ENCODE measurements around the gene NEBL. TPM values are rescaled to one million over a fixed set of nuclear protein-coding genes. Genes with fewer than 3 reads are reported as not detected.

The NEBL gene
- total RNA-seq, 1 donor from 2014 or later = 24.5 TPM

GRCh38 chr10:20892011-20892585 is 5.0 kb downstream of the NEBL start:
- peaks cover 6% of the 10 kb centered on the region for H3K36me3 Mint-ChIP-seq
- TF ChIP-seq CTCF (conservative IDR thresholded peaks at IDR 0.05) = no peak
- H3K9me3 Mint-ChIP-seq = no peaks in the 10 kb centered on the region
- no peak overlapping the region for H3K27ac Mint-ChIP-seq
- peaks cover 27% of the 10 kb centered on the region for H3K4me1 Mint-ChIP-seq (ENCODE audit: unreplicated experiment)
- DNase-seq (ENCODE audit: extremely low spot score, unreplicated experiment) = no peak
- no peaks in the 10 kb centered on the region for H3K27me3 Mint-ChIP-seq
- H3K4me3 Mint-ChIP-seq = no peak overlapping the region

- Mint-ChIP-seq H3K4me1 (ENCODE audit: unreplicated experiment) (peaks cover 27% of the 10 kb centered on the region), H3K36me3 (peaks cover 6% of the 10 kb centered on the region), H3K4me3 (no peak overlapping the region), H3K9me3 (no peaks in the 10 kb centered on the region), H3K27me3 (no peaks in the 10 kb centered on the region), H3K27ac (no peak overlapping the region)
- no peak for DNase-seq (ENCODE audit: extremely low spot score, unreplicated experiment)
- TF ChIP-seq CTCF (conservative IDR thresholded peaks at IDR 0.05) = no peak
Observed at GRCh38 chr10:20891338-20891714, 5.8 kb downstream of the NEBL start.

- Mint-ChIP-seq H3K9me3 (no peaks in the 10 kb centered on the region), H3K4me3 (no peak overlapping the region), H3K27me3 (no peaks in the 10 kb centered on the region), H3K27ac (no peak overlapping the region), H3K36me3 (peaks cover 6% of the 10 kb centered on the region), H3K4me1 (ENCODE audit: unreplicated experiment) (peaks cover 28% of the 10 kb centered on the region)
- no peak for TF ChIP-seq CTCF (conservative IDR thresholded peaks at IDR 0.05)
- no peak for DNase-seq (ENCODE audit: extremely low spot score, unreplicated experiment)
Observed at GRCh38 chr10:20890491-20891337, 6.4 kb downstream of the NEBL start.

- no peak for TF ChIP-seq CTCF (conservative IDR thresholded peaks at IDR 0.05)
- Mint-ChIP-seq H3K9me3 (no peaks in the 10 kb centered on the region), H3K36me3 (peaks cover 6% of the 10 kb centered on the region), H3K27ac (no peak overlapping the region), H3K4me1 (ENCODE audit: unreplicated experiment) (peaks cover 34% of the 10 kb centered on the region), H3K27me3 (no peaks in the 10 kb centered on the region), H3K4me3 (no peak overlapping the region)
- no peak for DNase-seq (ENCODE audit: extremely low spot score, unreplicated experiment)
Observed at GRCh38 chr10:20890009-20890408, 7.1 kb downstream of the NEBL start.

GRCh38 chr10:20888620-20889330 is 8.3 kb downstream of the NEBL start:
- Mint-ChIP-seq H3K36me3 (peaks cover under 1% of the 10 kb centered on the region), H3K27me3 (no peaks in the 10 kb centered on the region), H3K4me3 (no peak overlapping the region), H3K4me1 (ENCODE audit: unreplicated experiment) (peaks cover 34% of the 10 kb centered on the region), H3K27ac (no peak overlapping the region), H3K9me3 (no peaks in the 10 kb centered on the region)
- no peak for DNase-seq (ENCODE audit: extremely low spot score, unreplicated experiment)
- no peak for TF ChIP-seq CTCF (conservative IDR thresholded peaks at IDR 0.05)

Data from type B pancreatic cell (in vitro differentiated cells).